Measurements from ENCODE around the gene CD300C. TPM values are rescaled to one million over a fixed set of nuclear protein-coding genes. Genes with fewer than 3 reads are reported as not detected.
"Not testable (repeated sequence)": the region's sequence is repeated elsewhere in the genome, so short reads cannot be mapped to it uniquely, and the experiment has no call there.

Gene CD300C
- total RNA-seq, 1 experiment from 2014 or later = not detected

- ChIA-PET POLR2A (interaction anchor here (0.5 kb wide), 1 partner anchor 110 kb away, joined by 7 read pairs; no protein-coding TSS in a partner anchor), CTCF (no interaction called here)
- Histone ChIP-seq H3K27ac (ENCODE audit: low read length) (no peak overlapping the region), H3K9me3 (ENCODE audit: control insufficient read depth, insufficient read depth, low read depth, low read length) (no peaks in the 10 kb centered on the region), H3K4me1 (ENCODE audit: control insufficient read depth, insufficient read depth, low read length) (no peaks in the 10 kb centered on the region), H3K36me3 (ENCODE audit: control insufficient read depth, insufficient read depth, low read length) (no peaks in the 10 kb centered on the region), H3K4me3 (ENCODE audit: low read depth in 2 of 2, low read length in 2 of 2) (no peak overlapping the region), H3K27me3 (ENCODE audit: control insufficient read depth, insufficient read depth, low read length) (peaks cover 4% of the 10 kb centered on the region)
- ATAC-seq (no peak), DNase-seq (ENCODE audit: low read depth, low spot score) (no peak)
- TF ChIP-seq REST (IDR thresholded peaks at IDR 0.05; ENCODE audit: insufficient read depth in 1 of 2, low read depth in 2 of 2, low read length in 1 of 2) (no peak), CTCF (IDR thresholded peaks at IDR 0.05) (no peak), TCF7L2 (IDR thresholded peaks at IDR 0.05; ENCODE audit: low read depth, low read length) (no peak), POLR2AphosphoS5 (IDR thresholded peaks at IDR 0.05; ENCODE audit: low read depth, low read length) (no peak), SIN3A (IDR thresholded peaks at IDR 0.05; ENCODE audit: borderline replicate concordance, insufficient read depth, low read depth, low read length) (no peak)
- no TSS peak for BruUV-seq (replicated peaks)
- intact Hi-C loops (cut with micrococcal nuclease; ENCODE audit: unreplicated experiment) = no loop called here
- in situ Hi-C loops (cut with HindIII; ENCODE audit: low pct_unique_long_range_greater_than_20kb, low sequenced_read_pairs) = no loop called here
These were observed 25.0 kb downstream of the CD300C start for GRCh38 chr17:74520790-74521480.

- Histone ChIP-seq H3K36me3 (ENCODE audit: control insufficient read depth, insufficient read depth, low read length) (no peaks in the 10 kb centered on the region), H3K27me3 (ENCODE audit: control insufficient read depth, insufficient read depth, low read length) (peaks cover 2% of the 10 kb centered on the region; the same call in 1 of the 2 replicates), H3K9me3 (ENCODE audit: control insufficient read depth, insufficient read depth, low read depth, low read length) (no peaks in the 10 kb centered on the region), H3K27ac (ENCODE audit: low read length) (no peak overlapping the region), H3K4me1 (ENCODE audit: control insufficient read depth, insufficient read depth, low read length) (no peaks in the 10 kb centered on the region), H3K4me3 (ENCODE audit: low read depth in 2 of 2, low read length in 2 of 2) (no peak overlapping the region)
- no TSS peak for BruUV-seq (replicated peaks)
- TF ChIP-seq SIN3A (IDR thresholded peaks at IDR 0.05; ENCODE audit: borderline replicate concordance, insufficient read depth, low read depth, low read length) (no peak), TCF7L2 (IDR thresholded peaks at IDR 0.05; ENCODE audit: low read depth, low read length) (no peak), CTCF (IDR thresholded peaks at IDR 0.05) (no peak), REST (IDR thresholded peaks at IDR 0.05; ENCODE audit: insufficient read depth in 1 of 2, low read depth in 2 of 2, low read length in 1 of 2) (no peak), POLR2AphosphoS5 (IDR thresholded peaks at IDR 0.05; ENCODE audit: low read depth, low read length) (no peak)
- ChIA-PET CTCF (no interaction called here), POLR2A (no interaction called here)
- in situ Hi-C loops (cut with HindIII; ENCODE audit: low pct_unique_long_range_greater_than_20kb, low sequenced_read_pairs) (no loop called here), intact Hi-C loops (cut with micrococcal nuclease; ENCODE audit: unreplicated experiment) (no loop called here)
- DNase-seq (ENCODE audit: low read depth, low spot score) (no peak), ATAC-seq (no peak)
These were observed 25.9 kb downstream of the CD300C start for GRCh38 chr17:74520016-74520434.

- CTCF ChIA-PET = interaction anchor here (0.6 kb wide), 1 partner anchor 89 kb away, joined by 3 read pairs; no protein-coding TSS in a partner anchor
- ATAC-seq; POLR2A ChIA-PET; in situ Hi-C loops (cut with HindIII; ENCODE audit: low pct_unique_long_range_greater_than_20kb, low sequenced_read_pairs); H3K27ac ChIP-seq (ENCODE audit: low read length); BruUV-seq (replicated peaks); H3K9me3 ChIP-seq (ENCODE audit: control insufficient read depth, insufficient read depth, low read depth, low read length); H3K27me3 ChIP-seq (ENCODE audit: control insufficient read depth, insufficient read depth, low read length); H3K4me3 ChIP-seq (ENCODE audit: low read depth in 2 of 2, low read length in 2 of 2); DNase-seq (ENCODE audit: low read depth, low spot score); intact Hi-C loops (cut with micrococcal nuclease; ENCODE audit: unreplicated experiment); H3K36me3 ChIP-seq (ENCODE audit: control insufficient read depth, insufficient read depth, low read length); H3K4me1 ChIP-seq (ENCODE audit: control insufficient read depth, insufficient read depth, low read length): not testable (repeated sequence)
These were observed 27.4 kb downstream of the CD300C start for GRCh38 chr17:74518413-74518981.
